H1 (cell line): ENCODE measurements around the gene WEE2. TPM values are rescaled to one million over a fixed set of nuclear protein-coding genes. Genes with fewer than 3 reads are reported as not detected.

Experiments
- CTCF ChIA-PET: fragments of 300-600 bp; sonication (Branson Sonifier 250); formaldehyde crosslinking; loops from one replicate; lab custom pipeline; 2021; ENCODE audit not compliant: partially characterized antibody; lab: Charles Lee
- POLR2A ChIA-PET: fragments of 300-600 bp; sonication (Branson Sonifier 250); formaldehyde crosslinking; loops from one replicate; lab custom pipeline; 2021; ENCODE audit warnings: inconsistent platforms; ENCODE audit not compliant: partially characterized antibody; lab: Charles Lee
- DNase-seq, 2 experiments: peaks; one replicate each; pipeline versions ENCODE4 v3.0.0 to v3.0.0-alpha.2; 2010 to 2022; ENCODE audit warnings: low spot score in 2 of 2, low read depth in 1 of 2, mixed read lengths in 1 of 2
- FAIRE-seq: peaks from 2 replicates; lab custom pipeline; 2011; peaks lifted over from hg19 to GRCh38; lab: Jason Lieb, UNC
- H2AFZ ChIP-seq: 2 replicates; pipeline ENCODE4 v1.8.1; 2012; ENCODE audit warnings: low read length, inconsistent platforms
- H2AK5ac ChIP-seq: 2 replicates; pipeline ENCODE4 v1.6.1; 2013; ENCODE audit warnings: low read depth, low read length
- H2BK120ac ChIP-seq: replicated peaks from 2 replicates; pipeline ENCODE3; 2013; ENCODE audit warnings: low read depth, low read length, inconsistent platforms
- H2BK12ac ChIP-seq: 2 replicates; pipeline ENCODE4 v1.6.1; 2013; ENCODE audit warnings: low read depth, low read length
- H2BK15ac ChIP-seq: 2 replicates; pipeline ENCODE4 v1.6.1; 2013; ENCODE audit warnings: low read length
- H2BK20ac ChIP-seq: 2 replicates; pipeline ENCODE4 v1.6.1; 2013; ENCODE audit warnings: low read length
- H2BK5ac ChIP-seq: 2 replicates; pipeline ENCODE4 v1.6.1; 2013; ENCODE audit warnings: low read depth, low read length
- H3K14ac ChIP-seq: 2 replicates; pipeline ENCODE4 v1.6.1; 2013; ENCODE audit warnings: inconsistent platforms; ENCODE audit not compliant: insufficient read length
- H3K18ac ChIP-seq: 2 replicates; pipeline ENCODE4 v1.6.1; 2013; ENCODE audit warnings: low read length; ENCODE audit errors: extremely low read depth
- H3K23ac ChIP-seq: 2 replicates; pipeline ENCODE4 v1.6.1; 2013; ENCODE audit warnings: inconsistent platforms; ENCODE audit not compliant: insufficient read length
- H3K23me2 ChIP-seq: 2 replicates; pipeline ENCODE4 v1.6.1; 2013; ENCODE audit warnings: low read depth, low read length
- H3K27ac ChIP-seq: 2 replicates; pipeline ENCODE4 v1.6.1; 2011; ENCODE audit warnings: low read depth, low read length, inconsistent platforms
- H3K27me3 ChIP-seq, 4 experiments: replicated peaks in 1 of 4; 1 replicate in 1 of 4; 2 replicates in 3 of 4; pipeline versions ENCODE4 v1.6.1 to v1.8.1; 2011 to 2013; ENCODE audit warnings: low read length in 3 of 4, mild to moderate bottlenecking in 3 of 4, inconsistent platforms in 2 of 4, mixed read lengths in 2 of 4, moderate library complexity in 1 of 4; ENCODE audit not compliant: control insufficient read depth in 3 of 4, insufficient read depth in 3 of 4; ENCODE audit errors: extremely low read depth in 1 of 4
- H3K36me3 ChIP-seq, 4 experiments: 2 replicates each; pipeline versions ENCODE4 v1.6.1 to v1.8.1; 2011 to 2013; ENCODE audit warnings: mild to moderate bottlenecking in 4 of 4, low read length in 3 of 4, moderate library complexity in 2 of 4, control low read depth in 1 of 4, inconsistent platforms in 1 of 4; ENCODE audit not compliant: insufficient read depth in 4 of 4, control insufficient read depth in 2 of 4
- H3K4ac ChIP-seq: replicated peaks from 2 replicates; pipeline ENCODE3; 2013; ENCODE audit warnings: low read length, low read depth, mixed read lengths, inconsistent platforms; ENCODE audit not compliant: insufficient read length
- H3K4me1 ChIP-seq, 4 experiments: replicated peaks in 1 of 4; 1 replicate in 1 of 4; 2 replicates in 3 of 4; pipeline versions ENCODE4 v1.6.1 to v1.8.1; 2011 to 2013; ENCODE audit warnings: low read length in 3 of 4, inconsistent platforms in 2 of 4, mixed read lengths in 1 of 4; ENCODE audit not compliant: insufficient read depth in 4 of 4, control insufficient read depth in 3 of 4
- H3K4me2 ChIP-seq, 2 experiments: 2 replicates each; pipeline versions ENCODE4 v1.6.1 to v1.8.1; 2011 to 2013; ENCODE audit warnings: low read depth in 2 of 2, low read length in 2 of 2, control low read depth in 1 of 2, inconsistent platforms in 1 of 2, mild to moderate bottlenecking in 1 of 2; ENCODE audit not compliant: insufficient read depth in 1 of 2
- H3K4me3 ChIP-seq, 4 experiments: fragments of 200-600, 300-600 bp in 1 of 4; sonication (generic), shearing (Covaris generic), sonication (Bioruptor Twin) in 1 of 4; 2 replicates each; pipeline versions ENCODE4 v1.5.1 to v1.8.1; 2011 to 2016; ENCODE audit warnings: low read length in 4 of 4, low read depth in 3 of 4, control low read depth in 2 of 4, inconsistent platforms in 2 of 4, mild to moderate bottlenecking in 2 of 4, mixed read lengths in 1 of 4, moderate library complexity in 1 of 4; ENCODE audit not compliant: insufficient read depth in 2 of 4; ENCODE audit errors: extremely low read depth in 1 of 4
- H3K56ac ChIP-seq: replicated peaks from 2 replicates; pipeline ENCODE3; 2013; ENCODE audit warnings: low read depth, mild to moderate bottlenecking, mixed read lengths, low read length, inconsistent platforms; ENCODE audit not compliant: insufficient read length
- H3K79me1 ChIP-seq: 2 replicates; pipeline ENCODE4 v1.6.1; 2013; ENCODE audit warnings: low read depth, low read length, control low read depth
- H3K79me2 ChIP-seq, 2 experiments: 2 replicates each; pipeline versions ENCODE4 v1.6.1 to v1.8.1; 2012 to 2013; ENCODE audit warnings: low read length in 2 of 2, mild to moderate bottlenecking in 2 of 2, inconsistent platforms in 1 of 2; ENCODE audit not compliant: insufficient read depth in 2 of 2, control insufficient read depth in 1 of 2
- H3K9ac ChIP-seq, 4 experiments: replicated peaks in 1 of 4; 1 replicate in 1 of 4; 2 replicates in 3 of 4; pipeline versions ENCODE4 v1.6.1 to v1.8.1; 2011 to 2013; ENCODE audit warnings: low read depth in 3 of 4, low read length in 3 of 4, control low read depth in 2 of 4, mild to moderate bottlenecking in 2 of 4, moderate library complexity in 2 of 4, inconsistent platforms in 1 of 4; ENCODE audit errors: extremely low read depth in 1 of 4
- H3K9me3 ChIP-seq, 2 experiments: 2 replicates each; pipeline versions ENCODE4 v1.6.1 to v1.8.1; 2012 to 2013; ENCODE audit warnings: mild to moderate bottlenecking in 2 of 2, moderate library complexity in 2 of 2, control low read depth in 1 of 2, inconsistent platforms in 1 of 2, low read depth in 1 of 2, low read length in 1 of 2, mixed read lengths in 1 of 2; ENCODE audit not compliant: insufficient read depth in 2 of 2
- H4K20me1 ChIP-seq, 2 experiments: replicated peaks in 1 of 2; 2 replicates each; pipeline versions ENCODE3 to v1.8.1; 2011 to 2013; ENCODE audit warnings: inconsistent platforms in 2 of 2, low read length in 2 of 2, mild to moderate bottlenecking in 1 of 2; ENCODE audit not compliant: insufficient read depth in 2 of 2, control insufficient read depth in 1 of 2
- H4K5ac ChIP-seq: 2 replicates; pipeline ENCODE4 v1.6.1; 2013; ENCODE audit warnings: low read length, low read depth, mixed read lengths, inconsistent platforms; ENCODE audit not compliant: insufficient read length
- H4K8ac ChIP-seq: 2 replicates; pipeline ENCODE4 v1.8.0; 2013; ENCODE audit warnings: mild to moderate bottlenecking, moderate library complexity, low read length, inconsistent platforms; ENCODE audit not compliant: insufficient read depth; ENCODE audit errors: extremely low read depth
- H4K91ac ChIP-seq: replicated peaks from 2 replicates; pipeline ENCODE3; 2013; ENCODE audit warnings: low read length, mixed read lengths, inconsistent platforms; ENCODE audit not compliant: insufficient read length
- BCL11A ChIP-seq, 2 experiments: IDR thresholded peaks; one replicate each; pipeline ENCODE4 v1.6.1; 2011; ENCODE audit warnings: low read depth in 2 of 2, low read length in 2 of 2, mild to moderate bottlenecking in 2 of 2
- CBX5 ChIP-seq: fragments of 300-800, 300-1000 bp; sonication (generic); IDR thresholded peaks from 2 replicates; pipeline ENCODE4 v1.7.1; 2016; ENCODE audit warnings: antibody characterized with exemption, low read length, low read depth
- CREB1 ChIP-seq: IDR thresholded peaks from 2 replicates; pipeline ENCODE4 v1.6.1; 2012; ENCODE audit warnings: inconsistent platforms
- EZH2 ChIP-seq: fragments of 200-600 bp; sonication (generic); IDR thresholded peaks from 2 replicates; pipeline ENCODE4 v1.7.1; 2012; ENCODE audit warnings: low read depth, mild to moderate bottlenecking, moderate library complexity, low read length, inconsistent platforms; ENCODE audit not compliant: severe bottlenecking
- GABPA ChIP-seq: IDR thresholded peaks from 2 replicates; pipeline ENCODE4 v1.6.1; 2011; ENCODE audit warnings: mild to moderate bottlenecking, low read length, moderate library complexity, borderline replicate concordance; ENCODE audit not compliant: insufficient read depth
- HDAC6 ChIP-seq: IDR thresholded peaks from one replicate; pipeline ENCODE4 v1.7.1; 2012; ENCODE audit warnings: low read depth, mild to moderate bottlenecking, inconsistent platforms, low read length, moderate library complexity
- NRF1 ChIP-seq: IDR thresholded peaks from 2 replicates; pipeline ENCODE4 v1.6.1; 2011; ENCODE audit warnings: mild to moderate bottlenecking, low read depth, low read length, improper control_type of control experiment
- POLR2AphosphoS5 ChIP-seq: IDR thresholded peaks from 2 replicates; pipeline ENCODE4 v1.6.1; 2011; ENCODE audit warnings: low read depth, low read length
- POU5F1 ChIP-seq: IDR thresholded peaks from 2 replicates; pipeline ENCODE4 v1.6.1; 2011; ENCODE audit warnings: low read depth, mild to moderate bottlenecking, low read length, moderate library complexity
- RFX5 ChIP-seq: IDR thresholded peaks from 2 replicates; pipeline ENCODE4 v1.6.1; 2011; ENCODE audit warnings: low read depth, low read length, improper control_type of control experiment, borderline replicate concordance
- WGBS, 2 experiments: shearing (Covaris generic) in 1 of 2; methylation state at CpG; one replicate each; pipeline versions ENCODE4 v1.1.6 to v1.1.7; 2013 to 2015; ENCODE audit warnings: low lambda C conversion rate in 2 of 2, mixed read lengths in 2 of 2, inconsistent platforms in 1 of 2, low coverage in 1 of 2, missing lambda C conversion rate in 1 of 2; ENCODE audit not compliant: insufficient replicate concordance in 2 of 2, insufficient coverage in 1 of 2, insufficient read length in 1 of 2; ENCODE audit errors: extremely low coverage in 1 of 2, missing lambda C conversion rate in 1 of 2; 5-methylcytosine and 5-hydroxymethylcytosine counted together
- polyA plus RNA-seq, 7 experiments: library from polyadenylated mRNA; depleted of rRNA in 3 of 7; stranded (reverse) in 5 of 7; unstranded in 2 of 7; fragments of >200 nt in 5 of 7; fragments of 200-250 nt in 2 of 7; gene quantifications; 1 replicate in 5 of 7; 2 replicates in 1 of 7; 4 replicates in 1 of 7; pipeline versions ENCODE4 v1.2.1 to v1.2.3, GENCODE V29; 2011 to 2013; ENCODE audit warnings: missing spikeins in 2 of 7, mixed read lengths in 2 of 7
- total RNA-seq: library from RNA; stranded (reverse); fragmentation: NEBNext Ultra II Directional; extraction: Animal tissue kit (Norgen Biotek cat#: 25700); gene quantifications from 2 replicates; pipeline ENCODE4 v1.2.1, GENCODE V29; 2021
- TF ChIP-seq, protein P1 (sequence below): IDR thresholded peaks from 2 replicates; pipeline ENCODE4 v1.6.1; 2012; ENCODE audit warnings: low read length, inconsistent platforms
- TF ChIP-seq, protein P2 (sequence below): IDR thresholded peaks from 2 replicates; pipeline ENCODE4 v1.6.1; 2011; ENCODE audit warnings: low read length, improper control_type of control experiment

The WEE2 gene
- total and polyA plus RNA-seq, 2 of the 8 experiments (the other 6 are each of a cell fraction or from before 2014, with no cell fraction given): 0.02 TPM; not detected in 1

DNA sequence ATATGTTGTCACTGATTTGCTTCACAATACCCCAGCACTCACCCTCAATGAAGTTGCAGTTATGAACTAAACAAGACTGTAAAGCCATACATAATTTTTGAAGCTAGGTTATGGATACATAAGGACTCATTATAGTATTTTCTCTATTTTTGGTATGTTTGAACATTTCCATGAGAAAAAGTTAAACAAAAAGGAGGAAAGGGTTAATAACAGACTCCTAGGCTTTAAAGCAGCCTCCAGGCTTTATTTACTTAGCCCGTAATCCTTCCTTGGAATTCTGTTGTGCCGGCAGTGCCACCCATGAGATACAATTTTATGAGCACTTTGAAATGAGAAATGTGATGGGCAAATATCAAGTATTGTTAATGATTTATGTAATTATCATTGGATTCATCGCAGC, 4.0 kb upstream of the WEE2 start:
- H3K79me1 ChIP-seq: no peaks in the 10 kb centered on the region
- no peak overlapping the region for H4K5ac ChIP-seq
- H3K4me3 ChIP-seq: no peak overlapping the region
- H2BK15ac ChIP-seq: no peak overlapping the region
- no peak overlapping the region for H2BK5ac ChIP-seq
- H2AK5ac ChIP-seq: no peak overlapping the region
- no peak overlapping the region for H2BK120ac ChIP-seq
- FAIRE-seq (no peak), DNase-seq (no peak)
- H3K9me3 ChIP-seq: no peaks in the 10 kb centered on the region
- H3K4ac ChIP-seq: no peak overlapping the region
- H2BK20ac ChIP-seq: no peak overlapping the region
- no peak overlapping the region for H3K14ac ChIP-seq
- H2BK12ac ChIP-seq: no peak overlapping the region
- no peak overlapping the region for H3K23ac ChIP-seq
- peaks cover 0 to 8% (median 5%) of the 10 kb centered on the region in 4 experiments; a peak in 3 of 7 replicates for H3K27me3 ChIP-seq
- ChIA-PET POLR2A (no interaction called here), CTCF (interaction anchor here (0.7 kb wide), 1 partner anchor 34 kb away, joined by 3 read pairs; the partner anchor contains the start of gene SSBP1)
- no peak overlapping the region for H4K8ac ChIP-seq
- H3K4me1 ChIP-seq: peaks cover 0 to 5% (median 4%) of the 10 kb centered on the region in 4 experiments; a peak in 5 of 7 replicates
- no peak overlapping the region for H3K9ac ChIP-seq
- no peak overlapping the region for H3K27ac ChIP-seq
- 79% methylated on average over 3 of the region's 3 CpGs; no CpG with 5 or more reads in 1 of the 2 experiments for WGBS, 2 experiments
- H4K91ac ChIP-seq: no peak overlapping the region
- H3K18ac ChIP-seq: no peak overlapping the region
- no peak overlapping the region for H3K56ac ChIP-seq
- no peaks in the 10 kb centered on the region for H4K20me1 ChIP-seq
- H3K23me2 ChIP-seq: peaks cover 3% of the 10 kb centered on the region; the same call in 1 of the 2 replicates
- no peaks in the 10 kb centered on the region for H3K36me3 ChIP-seq
- peaks cover 0 to 18% of the 10 kb centered on the region in 2 experiments; a peak in 1 of 4 replicates for H3K79me2 ChIP-seq
- no peak overlapping the region for H3K4me2 ChIP-seq
- no peak overlapping the region for H2AFZ ChIP-seq
- TF ChIP-seq, protein P1, sequence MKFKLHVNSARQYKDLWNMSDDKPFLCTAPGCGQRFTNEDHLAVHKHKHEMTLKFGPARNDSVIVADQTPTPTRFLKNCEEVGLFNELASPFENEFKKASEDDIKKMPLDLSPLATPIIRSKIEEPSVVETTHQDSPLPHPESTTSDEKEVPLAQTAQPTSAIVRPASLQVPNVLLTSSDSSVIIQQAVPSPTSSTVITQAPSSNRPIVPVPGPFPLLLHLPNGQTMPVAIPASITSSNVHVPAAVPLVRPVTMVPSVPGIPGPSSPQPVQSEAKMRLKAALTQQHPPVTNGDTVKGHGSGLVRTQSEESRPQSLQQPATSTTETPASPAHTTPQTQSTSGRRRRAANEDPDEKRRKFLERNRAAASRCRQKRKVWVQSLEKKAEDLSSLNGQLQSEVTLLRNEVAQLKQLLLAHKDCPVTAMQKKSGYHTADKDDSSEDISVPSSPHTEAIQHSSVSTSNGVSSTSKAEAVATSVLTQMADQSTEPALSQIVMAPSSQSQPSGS: no peak
- TF ChIP-seq EZH2 (no peak), NRF1 (no peak), POLR2AphosphoS5 (no peak), BCL11A (IDR thresholded peaks at IDR 0.05; ENCODE audit: low read depth in 2 of 2, low read length in 2 of 2) (no peak), CBX5 (no peak), POU5F1 (no peak), HDAC6 (no peak), CREB1 (no peak), GABPA (no peak), RFX5 (no peak)
- TF ChIP-seq, protein P2, sequence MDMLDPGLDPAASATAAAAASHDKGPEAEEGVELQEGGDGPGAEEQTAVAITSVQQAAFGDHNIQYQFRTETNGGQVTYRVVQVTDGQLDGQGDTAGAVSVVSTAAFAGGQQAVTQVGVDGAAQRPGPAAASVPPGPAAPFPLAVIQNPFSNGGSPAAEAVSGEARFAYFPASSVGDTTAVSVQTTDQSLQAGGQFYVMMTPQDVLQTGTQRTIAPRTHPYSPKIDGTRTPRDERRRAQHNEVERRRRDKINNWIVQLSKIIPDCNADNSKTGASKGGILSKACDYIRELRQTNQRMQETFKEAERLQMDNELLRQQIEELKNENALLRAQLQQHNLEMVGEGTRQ: no peak
